Thyroid gland (tissue), 4 donors: ENCODE data around the gene OTUD5.

Experiments
- POLR2A ChIP-seq, 2 donors: fragments of 450-650 bp; IDR thresholded peaks; one replicate each; pipeline ENCODE4 v1.6.1; 2017; ENCODE audit warnings: antibody characterized with exemption in 2 of 2, mild to moderate bottlenecking in 2 of 2, moderate library complexity in 1 of 2
- TF ChIP-seq, protein P1 (sequence below), 6 experiments: fragments of 200-600 bp in 3 of 6; fragments of 450-650 bp in 3 of 6; sonication (generic) in 3 of 6; IDR thresholded peaks; one replicate each; pipeline ENCODE4 v1.5.1; 2016 to 2019; ENCODE audit warnings: antibody characterized with exemption in 6 of 6, mild to moderate bottlenecking in 2 of 6, inconsistent platforms in 1 of 6, moderate library complexity in 1 of 6

DNA sequence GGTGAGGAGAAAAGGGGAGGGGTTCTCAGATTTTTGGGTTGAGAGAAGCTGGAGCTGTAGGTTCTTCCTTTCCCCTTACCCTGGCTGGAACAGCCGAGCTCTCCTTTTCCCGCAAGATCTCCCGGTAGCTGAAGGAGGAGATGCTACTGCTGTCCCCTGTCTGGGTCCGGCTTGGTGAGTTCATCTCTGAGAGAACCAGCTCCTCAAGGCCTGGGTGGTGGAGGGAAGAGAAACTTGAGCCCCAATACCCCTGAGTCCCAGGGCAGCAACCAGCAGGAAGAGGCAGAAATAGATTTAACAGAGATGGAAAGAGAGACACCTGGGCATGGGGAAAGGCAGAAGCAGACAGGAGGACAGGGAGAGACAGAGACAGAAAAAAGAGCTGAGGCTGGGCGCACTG is 20.8 kb upstream of the OTUD5 start:
- TF ChIP-seq, protein P1, sequence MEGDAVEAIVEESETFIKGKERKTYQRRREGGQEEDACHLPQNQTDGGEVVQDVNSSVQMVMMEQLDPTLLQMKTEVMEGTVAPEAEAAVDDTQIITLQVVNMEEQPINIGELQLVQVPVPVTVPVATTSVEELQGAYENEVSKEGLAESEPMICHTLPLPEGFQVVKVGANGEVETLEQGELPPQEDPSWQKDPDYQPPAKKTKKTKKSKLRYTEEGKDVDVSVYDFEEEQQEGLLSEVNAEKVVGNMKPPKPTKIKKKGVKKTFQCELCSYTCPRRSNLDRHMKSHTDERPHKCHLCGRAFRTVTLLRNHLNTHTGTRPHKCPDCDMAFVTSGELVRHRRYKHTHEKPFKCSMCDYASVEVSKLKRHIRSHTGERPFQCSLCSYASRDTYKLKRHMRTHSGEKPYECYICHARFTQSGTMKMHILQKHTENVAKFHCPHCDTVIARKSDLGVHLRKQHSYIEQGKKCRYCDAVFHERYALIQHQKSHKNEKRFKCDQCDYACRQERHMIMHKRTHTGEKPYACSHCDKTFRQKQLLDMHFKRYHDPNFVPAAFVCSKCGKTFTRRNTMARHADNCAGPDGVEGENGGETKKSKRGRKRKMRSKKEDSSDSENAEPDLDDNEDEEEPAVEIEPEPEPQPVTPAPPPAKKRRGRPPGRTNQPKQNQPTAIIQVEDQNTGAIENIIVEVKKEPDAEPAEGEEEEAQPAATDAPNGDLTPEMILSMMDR (IDR thresholded peaks at IDR 0.05): no peak
- TF ChIP-seq POLR2A (IDR thresholded peaks at IDR 0.05): no peak
